DND-41 (cell line): ENCODE data around the gene CSNK2A2.

Source experiments
- ATAC-seq: fragments of 200-7000 bp; cut with Tn5 transposase; 3 replicates; pipeline ENCODE4 v1.9.1; 2021; ENCODE audit warnings: low read depth; ENCODE audit not compliant: insufficient read depth
- DNase-seq: peaks from one replicate; pipeline ENCODE4 v3.0.0-alpha.2; 2020
- H2AFZ ChIP-seq: 2 replicates; pipeline ENCODE4 v1.6.0; 2012; ENCODE audit warnings: low read depth, low read length
- H3K27ac ChIP-seq: 2 replicates; pipeline ENCODE4 v1.5.1; 2012; ENCODE audit warnings: low read length, inconsistent platforms
- H3K27me3 ChIP-seq: fragments of 200-600 bp; sonication (generic); 2 replicates; pipeline ENCODE4 v1.6.0; 2012; ENCODE audit warnings: low read length, mild to moderate bottlenecking, inconsistent platforms; ENCODE audit not compliant: insufficient read depth, poor library complexity
- H3K36me3 ChIP-seq: 2 replicates; pipeline ENCODE4 v1.5.1; 2012; ENCODE audit warnings: low read length, inconsistent platforms; ENCODE audit not compliant: insufficient read depth
- H3K4me1 ChIP-seq: 2 replicates; pipeline ENCODE4 v1.5.1; 2012; ENCODE audit warnings: mild to moderate bottlenecking, low read length; ENCODE audit not compliant: insufficient read depth
- H3K4me2 ChIP-seq: 2 replicates; pipeline ENCODE4 v1.6.0; 2012; ENCODE audit warnings: mild to moderate bottlenecking, moderate library complexity, low read length, inconsistent platforms; ENCODE audit not compliant: insufficient read depth
- H3K4me3 ChIP-seq, 2 experiments: fragments of 200-600 bp in 1 of 2; shearing (Covaris generic) in 1 of 2; 2 replicates each; pipeline ENCODE4 v1.5.1; 2012 to 2016; ENCODE audit warnings: inconsistent platforms in 2 of 2, low read length in 2 of 2, mild to moderate bottlenecking in 2 of 2, low read depth in 1 of 2, moderate library complexity in 1 of 2
- H3K79me2 ChIP-seq: 2 replicates; pipeline ENCODE4 v1.6.0; 2012; ENCODE audit warnings: low read length, inconsistent platforms; ENCODE audit not compliant: insufficient read depth
- H3K9ac ChIP-seq: 2 replicates; pipeline ENCODE4 v1.6.0; 2012; ENCODE audit warnings: low read depth, mild to moderate bottlenecking, inconsistent platforms, low read length, moderate library complexity
- H3K9me3 ChIP-seq: 2 replicates; pipeline ENCODE4 v1.5.1; 2012; ENCODE audit warnings: low read length, moderate library complexity, mild to moderate bottlenecking, inconsistent platforms; ENCODE audit not compliant: insufficient read depth, severe bottlenecking
- H4K20me1 ChIP-seq: 2 replicates; pipeline ENCODE4 v1.6.0; 2012; ENCODE audit warnings: low read length; ENCODE audit not compliant: insufficient read depth
- EZH2 ChIP-seq: IDR thresholded peaks from 3 replicates; pipeline ENCODE4 v1.6.1; 2012; ENCODE audit warnings: borderline replicate concordance, low read depth, mild to moderate bottlenecking, moderate library complexity, low read length, inconsistent platforms; ENCODE audit not compliant: severe bottlenecking
- TF ChIP-seq, protein P1 (sequence below): IDR thresholded peaks from 2 replicates; pipeline ENCODE4 v1.5.1; 2012; ENCODE audit warnings: borderline replicate concordance, low read length, moderate library complexity, mild to moderate bottlenecking; ENCODE audit not compliant: poor library complexity, severe bottlenecking; ENCODE audit errors: extremely low read depth

Gene CSNK2A2

GRCh38 chr16:58222532-58223316, 24.8 kb upstream of the CSNK2A2 start:
- DNase-seq (no peak), ATAC-seq (no peak)
- TF ChIP-seq, protein P1, sequence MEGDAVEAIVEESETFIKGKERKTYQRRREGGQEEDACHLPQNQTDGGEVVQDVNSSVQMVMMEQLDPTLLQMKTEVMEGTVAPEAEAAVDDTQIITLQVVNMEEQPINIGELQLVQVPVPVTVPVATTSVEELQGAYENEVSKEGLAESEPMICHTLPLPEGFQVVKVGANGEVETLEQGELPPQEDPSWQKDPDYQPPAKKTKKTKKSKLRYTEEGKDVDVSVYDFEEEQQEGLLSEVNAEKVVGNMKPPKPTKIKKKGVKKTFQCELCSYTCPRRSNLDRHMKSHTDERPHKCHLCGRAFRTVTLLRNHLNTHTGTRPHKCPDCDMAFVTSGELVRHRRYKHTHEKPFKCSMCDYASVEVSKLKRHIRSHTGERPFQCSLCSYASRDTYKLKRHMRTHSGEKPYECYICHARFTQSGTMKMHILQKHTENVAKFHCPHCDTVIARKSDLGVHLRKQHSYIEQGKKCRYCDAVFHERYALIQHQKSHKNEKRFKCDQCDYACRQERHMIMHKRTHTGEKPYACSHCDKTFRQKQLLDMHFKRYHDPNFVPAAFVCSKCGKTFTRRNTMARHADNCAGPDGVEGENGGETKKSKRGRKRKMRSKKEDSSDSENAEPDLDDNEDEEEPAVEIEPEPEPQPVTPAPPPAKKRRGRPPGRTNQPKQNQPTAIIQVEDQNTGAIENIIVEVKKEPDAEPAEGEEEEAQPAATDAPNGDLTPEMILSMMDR = no peak
- TF ChIP-seq EZH2 = no peak
- Histone ChIP-seq H3K27ac (no peak overlapping the region), H3K9me3 (no peaks in the 10 kb centered on the region), H3K27me3 (peaks cover 4% of the 10 kb centered on the region), H3K36me3 (no peaks in the 10 kb centered on the region), H3K4me2 (no peak overlapping the region), H3K79me2 (no peaks in the 10 kb centered on the region), H3K4me3 (no peak overlapping the region), H3K4me1 (no peaks in the 10 kb centered on the region), H2AFZ (no peak overlapping the region), H4K20me1 (no peaks in the 10 kb centered on the region), H3K9ac (no peak overlapping the region)

- Histone ChIP-seq H3K4me3 (no peak overlapping the region), H3K4me1 (no peaks in the 10 kb centered on the region), H3K27ac (no peak overlapping the region), H3K79me2 (no peaks in the 10 kb centered on the region), H2AFZ (no peak overlapping the region), H3K4me2 (no peak overlapping the region), H4K20me1 (no peaks in the 10 kb centered on the region), H3K9me3 (no peaks in the 10 kb centered on the region), H3K36me3 (no peaks in the 10 kb centered on the region), H3K9ac (no peak overlapping the region), H3K27me3 (peaks cover 8% of the 10 kb centered on the region)
- ATAC-seq = no peak
- TF ChIP-seq, protein P1 = no peak
- no peak for TF ChIP-seq EZH2
- DNase-seq = no peak
Observed at GRCh38 chr16:58219432-58219831, 21.5 kb upstream of the CSNK2A2 start.

GRCh38 chr16:58218786-58219185, 20.9 kb upstream of the CSNK2A2 start:
- Histone ChIP-seq H3K9ac (no peak overlapping the region), H2AFZ (no peak overlapping the region), H3K4me2 (no peak overlapping the region), H3K4me3 (no peak overlapping the region), H3K27me3 (peaks cover 8% of the 10 kb centered on the region), H3K79me2 (no peaks in the 10 kb centered on the region), H3K9me3 (no peaks in the 10 kb centered on the region), H4K20me1 (no peaks in the 10 kb centered on the region), H3K36me3 (no peaks in the 10 kb centered on the region), H3K4me1 (no peaks in the 10 kb centered on the region), H3K27ac (no peak overlapping the region)
- ATAC-seq = no peak
- no peak for DNase-seq
- TF ChIP-seq, protein P1 = no peak
- TF ChIP-seq EZH2 = no peak
